ENCODE measurements around the gene FRS2. TPM values are rescaled to one million over a fixed set of nuclear protein-coding genes. Genes with fewer than 3 reads are reported as not detected.

Gene FRS2
- polyA plus RNA-seq, 1 donor from 2014 or later, result 20.2 TPM

DNA sequence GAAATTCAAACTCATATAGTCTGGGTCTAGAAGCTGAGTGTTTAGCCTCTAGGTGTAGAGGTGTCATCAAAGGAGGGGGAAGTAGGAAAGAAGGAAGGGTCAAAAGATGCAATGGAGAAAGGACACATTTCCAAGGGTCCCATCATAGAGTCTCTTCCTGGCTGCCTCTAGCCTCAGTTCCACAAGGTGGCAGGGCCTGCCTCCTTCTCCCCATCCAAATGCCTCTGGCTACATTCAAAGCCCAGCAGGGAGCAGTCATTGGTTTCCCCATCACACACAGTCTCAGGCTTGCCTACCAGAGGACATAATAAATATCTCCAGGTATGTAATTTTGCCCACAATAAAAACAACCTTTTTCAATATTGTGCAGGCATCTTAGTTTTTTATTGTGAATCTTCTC lies 113.0 kb downstream of the FRS2 start:
- Histone ChIP-seq H3K4me3 (ENCODE audit: low read length) (no peak overlapping the region), H3K4me2 (ENCODE audit: low read length) (no peak overlapping the region), H3K27ac (ENCODE audit: low read length) (no peak overlapping the region), H3K9ac (ENCODE audit: low read length) (no peak overlapping the region), H3K9me3 (ENCODE audit: low read length) (no peaks in the 10 kb centered on the region), H4K20me1 (ENCODE audit: insufficient read depth) (no peaks in the 10 kb centered on the region), H2AFZ (ENCODE audit: low read depth, low read length) (no peak overlapping the region), H3K9me2 (ENCODE audit: insufficient read depth, low read length) (no peaks in the 10 kb centered on the region), H3K27me3 (ENCODE audit: insufficient read depth, low read depth, low read length) (no peaks in the 10 kb centered on the region), H3K36me3 (ENCODE audit: insufficient read depth, low read length) (peaks cover 11% of the 10 kb centered on the region), H3K79me2 (replicated peaks; ENCODE audit: insufficient read depth, low read length) (peaks cover 17% of the 10 kb centered on the region), H3F3A (ENCODE audit: insufficient read depth, low read length, poor library complexity, severe bottlenecking) (no peaks in the 10 kb centered on the region)
- TF ChIP-seq SMC3 (conservative IDR thresholded peaks at IDR 0.05; ENCODE audit: poor library complexity) (no peak), POLR2AphosphoS5 (IDR thresholded peaks at IDR 0.05) (no peak), EZH2 (IDR thresholded peaks at IDR 0.05; ENCODE audit: borderline replicate concordance, insufficient read depth, low read length, poor library complexity, severe bottlenecking) (no peak), TAF1 (IDR thresholded peaks at IDR 0.05; ENCODE audit: low read depth) (no peak)
- TF ChIP-seq, protein P1, sequence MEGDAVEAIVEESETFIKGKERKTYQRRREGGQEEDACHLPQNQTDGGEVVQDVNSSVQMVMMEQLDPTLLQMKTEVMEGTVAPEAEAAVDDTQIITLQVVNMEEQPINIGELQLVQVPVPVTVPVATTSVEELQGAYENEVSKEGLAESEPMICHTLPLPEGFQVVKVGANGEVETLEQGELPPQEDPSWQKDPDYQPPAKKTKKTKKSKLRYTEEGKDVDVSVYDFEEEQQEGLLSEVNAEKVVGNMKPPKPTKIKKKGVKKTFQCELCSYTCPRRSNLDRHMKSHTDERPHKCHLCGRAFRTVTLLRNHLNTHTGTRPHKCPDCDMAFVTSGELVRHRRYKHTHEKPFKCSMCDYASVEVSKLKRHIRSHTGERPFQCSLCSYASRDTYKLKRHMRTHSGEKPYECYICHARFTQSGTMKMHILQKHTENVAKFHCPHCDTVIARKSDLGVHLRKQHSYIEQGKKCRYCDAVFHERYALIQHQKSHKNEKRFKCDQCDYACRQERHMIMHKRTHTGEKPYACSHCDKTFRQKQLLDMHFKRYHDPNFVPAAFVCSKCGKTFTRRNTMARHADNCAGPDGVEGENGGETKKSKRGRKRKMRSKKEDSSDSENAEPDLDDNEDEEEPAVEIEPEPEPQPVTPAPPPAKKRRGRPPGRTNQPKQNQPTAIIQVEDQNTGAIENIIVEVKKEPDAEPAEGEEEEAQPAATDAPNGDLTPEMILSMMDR (IDR thresholded peaks at IDR 0.05; ENCODE audit: poor library complexity, severe bottlenecking), result peak; percentile 15

DNA sequence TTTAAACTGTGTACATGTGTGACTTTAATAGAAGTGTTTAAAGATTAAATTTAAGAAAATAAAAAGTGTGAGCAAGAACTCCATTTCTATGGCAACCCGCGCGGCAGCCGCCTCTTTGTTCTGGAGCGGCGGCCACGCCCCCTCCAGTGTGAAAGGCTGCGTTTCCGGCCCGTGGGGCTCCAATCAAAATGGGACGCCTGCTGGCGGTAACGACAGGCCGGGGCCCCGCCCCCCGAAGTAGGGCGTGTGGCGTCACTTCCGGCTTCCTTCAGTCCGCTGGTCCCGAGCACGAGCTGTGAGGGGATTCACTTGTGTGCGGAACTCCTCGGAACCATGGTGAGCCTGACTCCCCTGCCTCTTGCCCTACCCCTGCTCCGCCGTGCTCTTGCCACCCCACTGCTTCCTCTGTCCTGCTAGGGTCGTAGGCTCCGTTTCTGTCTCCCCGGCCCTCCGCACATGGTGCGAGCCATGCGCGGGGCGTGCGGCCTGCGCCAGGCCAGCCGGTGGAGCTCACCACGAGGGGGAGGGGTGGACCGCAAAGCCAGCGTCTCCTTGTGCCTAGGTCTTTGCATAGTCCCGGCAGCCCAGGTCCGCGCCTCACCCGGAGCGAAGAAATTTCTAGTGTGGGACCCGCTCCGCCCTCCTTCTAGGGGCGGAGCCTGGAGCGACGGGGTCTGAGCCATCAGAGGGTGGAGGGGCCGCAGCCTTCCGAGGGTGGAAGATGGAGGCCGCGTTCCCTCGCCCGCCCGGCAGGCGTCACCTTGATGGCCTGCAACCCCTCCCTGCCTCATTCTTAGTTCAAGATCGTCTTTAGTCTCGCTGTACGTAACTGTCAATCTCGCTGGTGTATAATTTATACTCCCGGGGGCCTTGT lies 115.2 kb downstream of the FRS2 start, which contains the start of gene CCT2:
CCT2 (plus strand) TSS at position 271 of the 874 bp plus-strand sequence; CDS start at position 334, 63 bp downstream.
- Histone ChIP-seq H3K9ac (ENCODE audit: low read length) (peak within 1 kb of the TSS; percentile 97), H3K27ac (ENCODE audit: low read length) (peak within 1 kb of the TSS; percentile 99), H4K20me1 (ENCODE audit: insufficient read depth) (no peaks in the 10 kb centered on the region), H3K9me3 (ENCODE audit: low read length) (no peaks in the 10 kb centered on the region), H3K4me2 (ENCODE audit: low read length) (peak within 1 kb of the TSS; percentile 70), H3K36me3 (ENCODE audit: insufficient read depth, low read length) (peaks cover 11% of the 10 kb centered on the region), H3K4me3 (ENCODE audit: low read length) (peak within 1 kb of the TSS; percentile 94), H3K9me2 (ENCODE audit: insufficient read depth, low read length) (no peaks in the 10 kb centered on the region), H3F3A (ENCODE audit: insufficient read depth, low read length, poor library complexity, severe bottlenecking) (no peaks in the 10 kb centered on the region), H3K27me3 (ENCODE audit: insufficient read depth, low read depth, low read length) (no peaks in the 10 kb centered on the region), H3K79me2 (replicated peaks; ENCODE audit: insufficient read depth, low read length) (peaks cover 29% of the 10 kb centered on the region), H2AFZ (ENCODE audit: low read depth, low read length) (peak within 1 kb of the TSS; percentile 98)
- TF ChIP-seq TAF1 (IDR thresholded peaks at IDR 0.05; ENCODE audit: low read depth), result peak; percentile 89
- TF ChIP-seq, protein P2, sequence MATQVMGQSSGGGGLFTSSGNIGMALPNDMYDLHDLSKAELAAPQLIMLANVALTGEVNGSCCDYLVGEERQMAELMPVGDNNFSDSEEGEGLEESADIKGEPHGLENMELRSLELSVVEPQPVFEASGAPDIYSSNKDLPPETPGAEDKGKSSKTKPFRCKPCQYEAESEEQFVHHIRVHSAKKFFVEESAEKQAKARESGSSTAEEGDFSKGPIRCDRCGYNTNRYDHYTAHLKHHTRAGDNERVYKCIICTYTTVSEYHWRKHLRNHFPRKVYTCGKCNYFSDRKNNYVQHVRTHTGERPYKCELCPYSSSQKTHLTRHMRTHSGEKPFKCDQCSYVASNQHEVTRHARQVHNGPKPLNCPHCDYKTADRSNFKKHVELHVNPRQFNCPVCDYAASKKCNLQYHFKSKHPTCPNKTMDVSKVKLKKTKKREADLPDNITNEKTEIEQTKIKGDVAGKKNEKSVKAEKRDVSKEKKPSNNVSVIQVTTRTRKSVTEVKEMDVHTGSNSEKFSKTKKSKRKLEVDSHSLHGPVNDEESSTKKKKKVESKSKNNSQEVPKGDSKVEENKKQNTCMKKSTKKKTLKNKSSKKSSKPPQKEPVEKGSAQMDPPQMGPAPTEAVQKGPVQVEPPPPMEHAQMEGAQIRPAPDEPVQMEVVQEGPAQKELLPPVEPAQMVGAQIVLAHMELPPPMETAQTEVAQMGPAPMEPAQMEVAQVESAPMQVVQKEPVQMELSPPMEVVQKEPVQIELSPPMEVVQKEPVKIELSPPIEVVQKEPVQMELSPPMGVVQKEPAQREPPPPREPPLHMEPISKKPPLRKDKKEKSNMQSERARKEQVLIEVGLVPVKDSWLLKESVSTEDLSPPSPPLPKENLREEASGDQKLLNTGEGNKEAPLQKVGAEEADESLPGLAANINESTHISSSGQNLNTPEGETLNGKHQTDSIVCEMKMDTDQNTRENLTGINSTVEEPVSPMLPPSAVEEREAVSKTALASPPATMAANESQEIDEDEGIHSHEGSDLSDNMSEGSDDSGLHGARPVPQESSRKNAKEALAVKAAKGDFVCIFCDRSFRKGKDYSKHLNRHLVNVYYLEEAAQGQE (IDR thresholded peaks at IDR 0.05; ENCODE audit: borderline replicate concordance), result peak; percentile 90
- TF ChIP-seq MXI1 (conservative IDR thresholded peaks at IDR 0.05; ENCODE audit: poor library complexity, severe bottlenecking), result peak; percentile 100
- TF ChIP-seq EZH2 (IDR thresholded peaks at IDR 0.05; ENCODE audit: borderline replicate concordance, insufficient read depth, low read length, poor library complexity, severe bottlenecking), result no peak
- TF ChIP-seq EP300 (conservative IDR thresholded peaks at IDR 0.05; ENCODE audit: poor library complexity, severe bottlenecking), result peak; percentile 74
- TF ChIP-seq, protein P1 (IDR thresholded peaks at IDR 0.05; ENCODE audit: poor library complexity, severe bottlenecking), result peak; percentile 69
- TF ChIP-seq POLR2AphosphoS5 (IDR thresholded peaks at IDR 0.05), result peak; percentile 98
- peak; percentile 74 for TF ChIP-seq SMC3 (conservative IDR thresholded peaks at IDR 0.05; ENCODE audit: poor library complexity)
- TF ChIP-seq RAD21 (conservative IDR thresholded peaks at IDR 0.05), result peak; percentile 59

All from neural cell (in vitro differentiated cells).